Measurements from ENCODE around the gene NEBL. TPM values are rescaled to one million over a fixed set of nuclear protein-coding genes. Genes with fewer than 3 reads are reported as not detected.

The NEBL gene
- total RNA-seq, result 72.6 TPM

DNA sequence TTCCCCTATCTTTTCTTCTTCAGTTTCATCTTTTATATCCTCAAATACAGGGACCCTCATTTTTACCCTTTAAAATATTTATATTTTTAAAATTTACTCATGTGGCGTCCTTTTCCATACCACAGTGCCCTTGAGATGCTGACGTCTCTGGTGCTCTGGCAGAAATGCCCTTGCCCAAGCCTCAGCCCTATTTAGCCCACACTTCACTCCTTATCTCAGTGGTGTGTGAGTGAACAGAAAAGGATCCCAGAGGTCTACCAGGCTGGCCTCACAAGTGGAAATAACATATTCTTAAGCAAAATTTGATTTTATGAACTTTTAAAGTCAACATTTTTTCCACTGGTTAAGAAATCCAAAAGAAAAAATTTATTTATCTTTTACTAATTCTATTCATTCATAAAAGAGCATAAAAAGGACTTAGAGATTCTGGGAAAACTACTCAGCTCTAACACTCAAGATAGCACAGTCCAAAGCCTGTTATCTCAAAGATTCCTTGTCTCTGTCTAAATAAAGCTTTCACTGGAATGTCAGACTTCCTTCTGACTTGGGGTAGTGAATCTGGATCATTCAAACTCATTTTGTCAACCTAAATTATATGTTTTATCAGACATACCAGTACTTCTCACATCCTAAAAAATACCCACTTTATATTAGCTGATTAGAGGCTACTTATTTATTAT, at the start of gene NEBL:
TSS of gene NEBL (minus strand) at position 166 of the 680 bp plus-strand sequence. CDS start at position 60, 106 bp downstream.

Small RNA genes within 50 kb of the gene (small RNA-seq; reads per million reads assigned to genes)
- gene AL157398.1 (ENCODE audit: low replicate concordance) (not detected), gene MTND1P21 (ENCODE audit: low replicate concordance) (not detected)

Data from parietal lobe (tissue), 2 donors.